Activated CD4-positive, alpha-beta memory T cell treated with anti-CD3 and anti-CD28 coated beads for 36 hours (primary cell): ENCODE measurements around the gene FAM13A. TPM values are rescaled to one million over a fixed set of nuclear protein-coding genes. Genes with fewer than 3 reads are reported as not detected.

Source experiments
- CTCF ChIA-PET: fragments of 350-600 bp; sonication (Branson Sonifier 250); formaldehyde crosslinking; loops from one replicate; lab custom pipeline; 2021; ENCODE audit warnings: antibody characterized with exemption, inconsistent platforms; lab: Charles Lee
- POLR2A ChIA-PET: fragments of 350-600 bp; sonication (Branson Sonifier 250); formaldehyde crosslinking; loops from one replicate; lab custom pipeline; 2021; ENCODE audit warnings: antibody characterized with exemption; lab: Charles Lee
- DNase-seq: peaks from one replicate; pipeline ENCODE4 v3.0.0-alpha.2; 2020
- H3K27ac Mint-ChIP-seq: one replicate; pipeline ENCODE4 v1.8.0; 2021; ENCODE audit warnings: mixed read lengths
- H3K27me3 Mint-ChIP-seq: one replicate; pipeline ENCODE4 v1.8.0; 2021; ENCODE audit warnings: mixed read lengths
- H3K36me3 Mint-ChIP-seq: one replicate; pipeline ENCODE4 v1.8.0; 2021; ENCODE audit warnings: mixed read lengths
- H3K4me1 Mint-ChIP-seq: one replicate; pipeline ENCODE4 v1.8.0; 2021; ENCODE audit warnings: low read depth, mixed read lengths
- H3K4me3 Mint-ChIP-seq: one replicate; pipeline ENCODE4 v1.8.0; 2021; ENCODE audit warnings: mild to moderate bottlenecking, mixed read lengths
- H3K9me3 Mint-ChIP-seq: one replicate; pipeline ENCODE4 v1.8.0; 2021; ENCODE audit warnings: mixed read lengths
- intact Hi-C: fragments of 100-400 bp; cut with micrococcal nuclease; formaldehyde crosslinking; loops from one replicate; pipeline ENCODE4 v1.15.1; 2023
- total RNA-seq, 2 experiments: library from RNA; stranded (reverse); gene quantifications; one replicate each; pipeline ENCODE4 v1.2.3, GENCODE V29; 2021

The FAM13A gene
- total RNA-seq, 2 experiments from 2014 or later: 2.3 to 2.6 TPM

GRCh38 chr4:88730811-88731210 is 326.2 kb downstream of the FAM13A start:
- Mint-ChIP-seq H3K27me3 (no peaks in the 10 kb centered on the region), H3K4me1 (no peaks in the 10 kb centered on the region), H3K4me3 (no peak overlapping the region), H3K36me3 (peaks cover 8% of the 10 kb centered on the region), H3K9me3 (no peaks in the 10 kb centered on the region), H3K27ac (no peak overlapping the region)
- ChIA-PET CTCF (interaction anchor here (1.7 kb wide), 1 partner anchor 191 kb away, joined by 5 read pairs; no protein-coding TSS in a partner anchor), POLR2A (no interaction called here)
- intact Hi-C loops: no loop called here
- DNase-seq: no peak

GRCh38 chr4:88729146-88729760 is 327.7 kb downstream of the FAM13A start:
- Mint-ChIP-seq H3K36me3 (peaks cover 8% of the 10 kb centered on the region), H3K4me3 (no peak overlapping the region), H3K4me1 (no peaks in the 10 kb centered on the region), H3K27ac (no peak overlapping the region), H3K9me3 (no peaks in the 10 kb centered on the region), H3K27me3 (no peaks in the 10 kb centered on the region)
- ChIA-PET CTCF (interaction anchor here (1.1 kb wide), 1 partner anchor 12 kb away, joined by 3 read pairs; no protein-coding TSS in a partner anchor), POLR2A (no interaction called here)
- intact Hi-C loops: no loop called here
- no peak for DNase-seq

DNA sequence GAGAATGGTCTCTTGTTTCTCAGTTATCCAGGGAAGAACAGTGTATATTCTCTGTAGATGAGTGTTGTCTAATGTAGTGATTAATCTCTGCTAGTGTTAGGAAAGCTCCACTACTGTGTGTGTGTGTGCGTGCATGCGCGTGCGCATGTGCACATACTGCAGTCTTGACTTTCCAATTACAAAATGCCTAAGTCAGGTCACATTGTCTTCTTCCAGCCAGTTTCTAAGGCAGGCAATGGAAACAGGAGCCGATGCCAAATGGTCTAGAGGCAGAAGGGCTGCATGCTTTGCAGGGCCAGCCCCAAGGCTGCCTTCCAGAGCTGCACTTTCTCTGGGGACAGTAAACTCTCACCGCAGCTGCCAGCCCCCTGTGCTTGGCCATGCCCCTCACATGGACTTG is 328.8 kb downstream of the FAM13A start:
- ChIA-PET POLR2A (no interaction called here), CTCF (interaction anchor here (1.1 kb wide), 2 partner anchors 11 to 74 kb away, joined by 3 to 4 read pairs; no protein-coding TSS in a partner anchor)
- no peak overlapping the region for H3K4me3 Mint-ChIP-seq
- intact Hi-C loops: no loop called here
- H3K27me3 Mint-ChIP-seq: no peaks in the 10 kb centered on the region
- no peaks in the 10 kb centered on the region for H3K9me3 Mint-ChIP-seq
- no peaks in the 10 kb centered on the region for H3K4me1 Mint-ChIP-seq
- no peak for DNase-seq
- H3K27ac Mint-ChIP-seq: no peak overlapping the region
- H3K36me3 Mint-ChIP-seq: peaks cover 8% of the 10 kb centered on the region

DNA sequence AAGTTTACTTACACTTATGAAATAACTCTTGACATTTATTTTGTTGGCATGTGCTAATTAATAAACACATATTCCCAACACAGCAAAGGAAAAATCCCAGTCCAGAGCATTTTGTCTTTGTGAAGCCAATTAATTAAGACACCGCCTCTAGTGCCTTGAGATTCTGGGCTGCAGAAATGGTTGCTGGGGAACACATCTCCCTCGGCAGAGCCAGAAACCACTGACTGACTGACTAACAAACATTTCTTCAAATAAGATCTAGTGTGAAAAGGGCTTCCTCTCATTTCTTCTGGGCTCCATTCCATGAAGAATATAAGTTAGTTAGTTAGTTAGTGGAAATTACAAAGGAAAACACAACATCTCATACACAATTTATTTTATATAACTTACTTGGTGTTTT is 331.0 kb downstream of the FAM13A start:
- intact Hi-C loops: no loop called here
- Mint-ChIP-seq H3K9me3 (no peaks in the 10 kb centered on the region), H3K4me1 (no peaks in the 10 kb centered on the region), H3K27ac (no peak overlapping the region), H3K36me3 (peaks cover 15% of the 10 kb centered on the region), H3K27me3 (no peaks in the 10 kb centered on the region), H3K4me3 (no peak overlapping the region)
- no peak for DNase-seq
- ChIA-PET POLR2A (no interaction called here), CTCF (no interaction called here)

- DNase-seq: no peak
- Mint-ChIP-seq H3K4me3 (no peak overlapping the region), H3K27ac (no peak overlapping the region), H3K9me3 (no peaks in the 10 kb centered on the region), H3K4me1 (no peaks in the 10 kb centered on the region), H3K27me3 (no peaks in the 10 kb centered on the region), H3K36me3 (peaks cover 18% of the 10 kb centered on the region)
- ChIA-PET CTCF (no interaction called here), POLR2A (no interaction called here)
- intact Hi-C loops: no loop called here
Measured at GRCh38 chr4:88725143-88725542, 331.8 kb downstream of the FAM13A start.

GRCh38 chr4:88724406-88724805 is 332.6 kb downstream of the FAM13A start:
- no peak overlapping the region for H3K4me3 Mint-ChIP-seq
- H3K9me3 Mint-ChIP-seq: no peaks in the 10 kb centered on the region
- H3K36me3 Mint-ChIP-seq: peaks cover 16% of the 10 kb centered on the region
- H3K27ac Mint-ChIP-seq: no peak overlapping the region
- ChIA-PET POLR2A (no interaction called here), CTCF (no interaction called here)
- DNase-seq: no peak
- intact Hi-C loops: no loop called here
- no peaks in the 10 kb centered on the region for H3K27me3 Mint-ChIP-seq
- no peaks in the 10 kb centered on the region for H3K4me1 Mint-ChIP-seq

DNA sequence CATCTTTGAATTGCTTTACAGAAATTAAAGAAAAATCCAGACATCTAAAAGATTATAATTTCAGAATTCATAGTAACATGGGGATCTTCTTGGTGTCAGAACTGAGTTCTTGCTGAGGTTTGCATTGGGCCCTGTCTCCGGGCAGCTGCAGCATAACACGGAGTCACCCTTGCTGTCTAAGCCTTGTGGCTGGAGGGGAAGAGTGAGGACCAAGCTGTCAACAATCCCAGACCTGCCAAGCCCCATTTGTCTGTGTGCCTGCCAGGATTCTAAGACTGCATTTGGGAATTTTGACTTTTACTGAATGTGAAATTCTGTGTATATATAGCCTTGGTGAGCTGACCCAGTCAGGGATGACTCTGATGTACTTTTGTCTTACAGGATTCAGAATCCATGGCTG is 334.2 kb downstream of the FAM13A start:
- peaks cover 24% of the 10 kb centered on the region for H3K36me3 Mint-ChIP-seq
- H3K27ac Mint-ChIP-seq: no peak overlapping the region
- H3K9me3 Mint-ChIP-seq: peaks cover 6% of the 10 kb centered on the region
- H3K4me3 Mint-ChIP-seq: no peak overlapping the region
- POLR2A ChIA-PET: no interaction called here
- intact Hi-C loops: no loop called here
- H3K27me3 Mint-ChIP-seq: no peaks in the 10 kb centered on the region
- no peaks in the 10 kb centered on the region for H3K4me1 Mint-ChIP-seq
- CTCF ChIA-PET: no interaction called here
- DNase-seq: no peak

- Mint-ChIP-seq H3K4me1 (no peaks in the 10 kb centered on the region), H3K27ac (no peak overlapping the region), H3K36me3 (peaks cover 29% of the 10 kb centered on the region), H3K4me3 (no peak overlapping the region), H3K27me3 (no peaks in the 10 kb centered on the region), H3K9me3 (peaks cover 11% of the 10 kb centered on the region)
- ChIA-PET POLR2A (no interaction called here), CTCF (no interaction called here)
- intact Hi-C loops: no loop called here
- DNase-seq: no peak
Measured at GRCh38 chr4:88722276-88722780, 334.7 kb downstream of the FAM13A start.

- Mint-ChIP-seq H3K27ac (no peak overlapping the region), H3K9me3 (peaks cover 24% of the 10 kb centered on the region), H3K4me1 (no peaks in the 10 kb centered on the region), H3K27me3 (no peaks in the 10 kb centered on the region), H3K36me3 (peaks cover 37% of the 10 kb centered on the region), H3K4me3 (no peak overlapping the region)
- intact Hi-C loops: no loop called here
- ChIA-PET POLR2A (no interaction called here), CTCF (interaction anchor here (0.5 to 0.6 kb wide), 2 partner anchors 15 to 244 kb away, joined by 3 read pairs; no protein-coding TSS in a partner anchor)
- DNase-seq: no peak
Measured at GRCh38 chr4:88720451-88721428, 336.2 kb downstream of the FAM13A start.

DNA sequence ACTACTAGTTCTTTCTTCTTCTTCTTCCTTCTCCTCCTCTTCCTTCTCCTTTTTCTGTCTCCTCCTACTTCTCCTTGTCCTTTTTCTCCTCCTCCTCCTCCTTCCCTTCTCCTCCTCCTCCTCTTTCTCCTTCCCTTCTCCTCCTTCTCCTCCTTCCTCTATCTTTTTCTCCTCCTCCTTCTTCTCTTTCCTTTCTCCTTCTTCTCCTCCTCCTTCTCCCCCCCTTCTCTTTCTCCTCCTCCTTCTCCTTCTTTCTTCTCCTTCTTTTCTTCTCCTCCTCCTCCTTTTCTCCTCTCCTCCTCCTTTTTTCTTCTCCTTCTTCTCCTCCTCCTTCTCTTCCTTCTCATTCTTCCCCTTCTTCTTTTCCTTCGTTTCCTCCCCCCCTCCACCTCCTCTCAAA is 337.6 kb downstream of the FAM13A start:
- peaks cover 49% of the 10 kb centered on the region for H3K36me3 Mint-ChIP-seq
- H3K27ac Mint-ChIP-seq: no peak overlapping the region
- intact Hi-C loops: no loop called here
- ChIA-PET CTCF (no interaction called here), POLR2A (no interaction called here)
- peaks cover 25% of the 10 kb centered on the region for H3K9me3 Mint-ChIP-seq
- DNase-seq: no peak
- no peaks in the 10 kb centered on the region for H3K4me1 Mint-ChIP-seq
- H3K4me3 Mint-ChIP-seq: no peak overlapping the region
- H3K27me3 Mint-ChIP-seq: no peaks in the 10 kb centered on the region

GRCh38 chr4:88718098-88718497 is 338.9 kb downstream of the FAM13A start:
- Mint-ChIP-seq H3K27ac (no peak overlapping the region), H3K27me3 (no peaks in the 10 kb centered on the region), H3K4me1 (no peaks in the 10 kb centered on the region), H3K9me3 (peaks cover 25% of the 10 kb centered on the region), H3K36me3 (peaks cover 55% of the 10 kb centered on the region), H3K4me3 (no peak overlapping the region)
- DNase-seq: no peak
- intact Hi-C loops: no loop called here
- ChIA-PET POLR2A (no interaction called here), CTCF (interaction anchor here (1.0 kb wide), 1 partner anchor 73 kb away, joined by 3 read pairs; no protein-coding TSS in a partner anchor)

DNA sequence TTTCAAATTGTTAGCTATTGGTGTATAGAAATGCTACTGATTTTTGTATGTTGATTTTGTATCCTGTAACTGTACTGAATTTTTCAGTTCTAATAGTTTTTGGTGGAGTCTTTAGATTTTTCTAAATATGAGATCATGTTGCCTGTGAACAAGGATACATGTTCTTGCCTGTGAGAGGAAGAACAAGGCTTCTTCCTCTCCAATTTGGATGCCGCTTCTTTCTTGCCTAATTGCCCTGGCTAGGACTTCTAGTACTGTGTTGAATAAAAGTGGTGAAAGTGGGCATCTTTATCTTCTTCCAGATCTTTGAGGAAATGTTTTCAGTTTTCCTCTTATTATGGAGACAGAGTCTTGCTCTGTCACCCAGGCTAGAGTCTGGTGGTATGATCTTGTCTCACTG is 343.2 kb downstream of the FAM13A start:
- intact Hi-C loops: no loop called here
- Mint-ChIP-seq H3K27me3 (no peaks in the 10 kb centered on the region), H3K27ac (no peak overlapping the region), H3K4me1 (peaks cover 12% of the 10 kb centered on the region), H3K36me3 (peaks cover 68% of the 10 kb centered on the region), H3K9me3 (peaks cover 30% of the 10 kb centered on the region), H3K4me3 (no peak overlapping the region)
- POLR2A ChIA-PET: no interaction called here
- CTCF ChIA-PET: interaction anchor here (1.3 kb wide), 1 partner anchor 105 kb away, joined by 3 read pairs; no protein-coding TSS in a partner anchor
- no peak for DNase-seq
